SK-N-MC (cell line): ENCODE results near the gene HMHB1.

ENCODE experiments used
- EZH2 ChIP-seq: fragments of 200-600 bp; sonication (generic); IDR thresholded peaks from one replicate; pipeline ENCODE4 v1.6.1; 2017; ENCODE audit warnings: antibody characterized with exemption
- FOXP2 ChIP-seq: optimal IDR thresholded peaks from 2 replicates; pipeline ENCODE3; 2011; ENCODE audit warnings: mild to moderate bottlenecking, moderate library complexity; ENCODE audit not compliant: insufficient read depth; ENCODE audit errors: extremely low read length, control extremely low read depth
- POLR2AphosphoS5 ChIP-seq: IDR thresholded peaks from 2 replicates; pipeline ENCODE4 v1.6.1; 2012; ENCODE audit warnings: mild to moderate bottlenecking, low read depth, low read length, borderline replicate concordance

DNA sequence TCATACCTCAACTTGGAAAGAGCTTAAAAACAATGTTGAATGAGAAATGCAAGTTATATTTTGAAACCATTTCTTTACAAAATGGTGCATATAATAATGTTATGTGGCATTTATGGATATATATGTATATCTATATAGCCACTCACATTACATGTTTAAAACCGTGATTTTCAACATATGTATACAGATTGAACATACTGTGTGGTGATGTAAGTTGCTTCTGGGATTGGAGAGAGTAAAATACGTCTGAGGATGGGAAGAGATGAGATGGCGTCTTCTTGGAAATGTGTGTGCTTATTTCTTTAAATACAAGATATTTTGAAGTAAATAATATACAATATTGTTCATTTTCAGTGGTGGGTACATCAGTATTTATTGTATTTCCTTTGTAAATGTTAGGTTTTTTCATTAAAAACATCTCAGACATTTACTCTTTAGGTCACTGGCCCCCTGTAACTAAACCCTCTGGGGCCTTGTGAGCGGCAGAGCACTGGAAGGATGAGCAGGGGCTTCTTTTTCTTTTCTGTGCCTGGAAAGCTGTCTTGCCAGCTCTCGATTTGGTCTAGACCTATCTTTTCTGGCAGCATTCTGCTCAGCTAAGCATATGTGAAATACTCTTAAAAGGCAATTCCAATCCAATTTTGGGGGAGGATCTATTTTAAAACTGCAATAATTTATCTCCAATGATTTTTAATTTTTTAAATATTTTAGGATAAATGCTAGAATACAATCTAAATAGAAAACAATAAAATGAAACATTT lies 42.8 kb upstream of the HMHB1 start:
- TF ChIP-seq POLR2AphosphoS5, result no peak
- no peak for TF ChIP-seq EZH2
- no peak for TF ChIP-seq FOXP2
